B cell (primary cell): ENCODE data around the gene ANKS1B. TPM values are rescaled to one million over a fixed set of nuclear protein-coding genes. Genes with fewer than 3 reads are reported as not detected.

Experiments used
- ATAC-seq: fragments of 200-7000 bp; cut with Tn5 transposase; one replicate; pipeline ENCODE4 v1.10.0; 2021; ENCODE audit warnings: low read depth, mild to moderate bottlenecking, moderate number of reproducible peaks, moderate library complexity
- CTCF ChIA-PET: fragments of 350-600 bp; sonication (Branson Sonifier 250); formaldehyde crosslinking; loops from one replicate; lab custom pipeline; 2021; ENCODE audit warnings: antibody characterized with exemption, inconsistent platforms; lab: Charles Lee
- POLR2A ChIA-PET: fragments of 350-600 bp; sonication (Branson Sonifier 250); formaldehyde crosslinking; loops from one replicate; lab custom pipeline; 2021; ENCODE audit warnings: antibody characterized with exemption; lab: Charles Lee
- DNase-seq: peaks from one replicate; pipeline ENCODE4 v3.0.0; 2013
- H2AFZ ChIP-seq: 2 replicates; pipeline ENCODE4 v1.6.1; 2012; ENCODE audit warnings: mild to moderate bottlenecking, low read depth, low read length; ENCODE audit not compliant: insufficient read depth, poor library complexity, severe bottlenecking
- H3K27ac ChIP-seq, 2 donors: 1 replicate in 1 of 2; 2 replicates in 1 of 2; pipeline ENCODE4 v1.5.1; 2012 to 2013; ENCODE audit warnings: low read length in 2 of 2, mild to moderate bottlenecking in 2 of 2, moderate library complexity in 1 of 2
- H3K27me3 ChIP-seq, 4 experiments: fragments of 200-600 bp in 1 of 4; sonication (generic) in 1 of 4; replicated peaks in 1 of 4; 1 replicate in 2 of 4; 2 replicates in 2 of 4; pipeline versions ENCODE4 v1.6.1 to v1.7.0; 2013 to 2016; ENCODE audit warnings: low read length in 3 of 4, mild to moderate bottlenecking in 2 of 4, mixed read lengths in 1 of 4, moderate library complexity in 1 of 4; ENCODE audit not compliant: insufficient read depth in 4 of 4, control insufficient read depth in 3 of 4; ENCODE audit errors: control extremely low read depth in 1 of 4
- H3K36me3 ChIP-seq, 2 experiments: replicated peaks in 1 of 2; 1 replicate in 1 of 2; 2 replicates in 1 of 2; pipeline versions ENCODE4 v1.6.1 to v1.7.1; 2013; ENCODE audit warnings: low read length in 1 of 2; ENCODE audit not compliant: insufficient read depth in 2 of 2, control insufficient read depth in 1 of 2; ENCODE audit errors: control extremely low read depth in 1 of 2, extremely low read depth in 1 of 2
- H3K4me1 ChIP-seq, 2 donors: fragments of 200-600 bp in 1 of 2; sonication (generic) in 1 of 2; 1 replicate in 1 of 2; 2 replicates in 1 of 2; pipeline versions ENCODE4 v1.5.1 to v1.6.1; 2013 to 2017; ENCODE audit warnings: low read length in 2 of 2; ENCODE audit not compliant: control insufficient read depth in 2 of 2, insufficient read depth in 2 of 2
- H3K4me2 ChIP-seq: replicated peaks from 2 replicates; pipeline ENCODE3; 2012; ENCODE audit warnings: mild to moderate bottlenecking, low read depth, low read length; ENCODE audit not compliant: poor library complexity, severe bottlenecking
- H3K4me3 ChIP-seq, 5 experiments: fragments of 200-600 bp in 1 of 5; sonication (generic) in 1 of 5; 1 replicate in 3 of 5; 2 replicates in 2 of 5; pipeline versions ENCODE4 v1.5.1 to v1.7.0; 2011 to 2016; ENCODE audit warnings: low read length in 4 of 5, mild to moderate bottlenecking in 4 of 5, low read depth in 2 of 5, control low read depth in 1 of 5, moderate library complexity in 1 of 5; ENCODE audit not compliant: insufficient read depth in 1 of 5; ENCODE audit errors: control extremely low read depth in 1 of 5, extremely low read depth in 1 of 5
- H3K79me2 ChIP-seq: fragments of 200-600 bp; sonication (generic); one replicate; pipeline ENCODE4 v1.6.0; 2016; ENCODE audit warnings: low read length; ENCODE audit not compliant: control insufficient read depth, insufficient read depth
- H3K9ac ChIP-seq: fragments of 200-600 bp; sonication (generic); 2 replicates; pipeline ENCODE4 v1.6.1; 2017; ENCODE audit warnings: mild to moderate bottlenecking, low read length, moderate library complexity
- H3K9me3 ChIP-seq, 3 donors: one replicate each; pipeline versions ENCODE4 v1.6.1 to v1.7.1; 2013; ENCODE audit warnings: low read length in 2 of 3; ENCODE audit not compliant: control insufficient read depth in 2 of 3, insufficient read depth in 1 of 3; ENCODE audit errors: control extremely low read depth in 1 of 3
- H4K20me1 ChIP-seq: 2 replicates; pipeline ENCODE4 v1.6.0; 2012; ENCODE audit warnings: mild to moderate bottlenecking, low read length; ENCODE audit not compliant: insufficient read depth, control insufficient read depth, poor library complexity, severe bottlenecking
- H3K27ac Mint-ChIP-seq: one replicate; pipeline ENCODE4 v1.8.0; 2021; ENCODE audit warnings: mixed read lengths
- H3K27me3 Mint-ChIP-seq: one replicate; pipeline ENCODE4 v1.8.0; 2021; ENCODE audit warnings: mixed read lengths
- H3K4me1 Mint-ChIP-seq: one replicate; pipeline ENCODE4 v1.8.0; 2021; ENCODE audit warnings: mixed read lengths
- H3K4me3 Mint-ChIP-seq: one replicate; pipeline ENCODE4 v1.8.0; 2021; ENCODE audit warnings: mixed read lengths
- H3K9me3 Mint-ChIP-seq: one replicate; pipeline ENCODE4 v1.8.0; 2022; ENCODE audit warnings: mixed read lengths; ENCODE audit not compliant: insufficient read depth
- CTCF ChIP-seq: fragments of 200-600 bp; IDR thresholded peaks from one replicate; pipeline ENCODE4 v1.8.0; 2022; ENCODE audit warnings: antibody characterized with exemption, mild to moderate bottlenecking
- EZH2 ChIP-seq: IDR thresholded peaks from 2 replicates; pipeline ENCODE4 v1.6.1; 2012; ENCODE audit warnings: borderline replicate concordance, low read depth, mild to moderate bottlenecking, moderate library complexity, low read length; ENCODE audit not compliant: insufficient read depth, poor library complexity, severe bottlenecking
- WGBS: methylation state at CpG from one replicate; pipeline ENCODE4 v1.1.5; 2013; ENCODE audit warnings: missing lambda C conversion rate; ENCODE audit not compliant: insufficient coverage; 5-methylcytosine and 5-hydroxymethylcytosine counted together
- intact Hi-C: fragments of 100-400 bp; cut with micrococcal nuclease; formaldehyde crosslinking; loops from one replicate; pipeline ENCODE4 v1.10.0; 2022
- polyA plus RNA-seq: library from polyadenylated mRNA; depleted of rRNA; stranded (reverse); fragments of >200 nt; gene quantifications from 2 replicates; pipeline ENCODE4 v1.2.3, GENCODE V29; 2012
- total RNA-seq, 2 donors: library from RNA; stranded (reverse); fragments of 120-200 nt in 1 of 2; gene quantifications; 1 replicate in 1 of 2; 2 replicates in 1 of 2; pipeline versions ENCODE4 v1.2.3 to v1.2.4, GENCODE V29; 2013 to 2022

The ANKS1B gene
- total and polyA plus RNA-seq, 2 donors (not counting 1 experiment from before 2014, with no cell fraction given) = not detected

- no peak overlapping the region for H3K4me2 ChIP-seq
Observed at GRCh38 chr12:99387661-99388060, 597.1 kb downstream of the ANKS1B start.

GRCh38 chr12:99386907-99387306 is 597.8 kb downstream of the ANKS1B start:
- H3K27ac ChIP-seq = no peak overlapping the region
- TF ChIP-seq EZH2 = no peak
- no peak for TF ChIP-seq CTCF
- WGBS = 60% methylated on average over 1 of the region's 2 CpGs
- H3K27me3 ChIP-seq = no peaks in the 10 kb centered on the region
- ChIA-PET POLR2A (no interaction called here), CTCF (no interaction called here)
- no peaks in the 10 kb centered on the region for H3K79me2 ChIP-seq
- no peak overlapping the region for H3K4me2 ChIP-seq
- intact Hi-C loops = no loop called here
- no peaks in the 10 kb centered on the region for H3K4me1 ChIP-seq
- ATAC-seq (no peak), DNase-seq (no peak)
- H3K4me3 ChIP-seq = no peak overlapping the region
- H3K36me3 ChIP-seq = no peaks in the 10 kb centered on the region
- peaks cover 0 to 8% (median 0%) of the 10 kb centered on the region in 3 donors for H3K9me3 ChIP-seq
- H4K20me1 ChIP-seq = no peaks in the 10 kb centered on the region
- no peak overlapping the region for H2AFZ ChIP-seq
- Mint-ChIP-seq H3K9me3 (no peaks in the 10 kb centered on the region), H3K4me1 (no peaks in the 10 kb centered on the region), H3K27me3 (no peaks in the 10 kb centered on the region), H3K27ac (no peak overlapping the region), H3K4me3 (no peak overlapping the region)
- H3K9ac ChIP-seq = no peak overlapping the region

More at GRCh38 chr12:99387661-99388060, 597.1 kb downstream of the ANKS1B start:
- Mint-ChIP-seq H3K9me3 (no peaks in the 10 kb centered on the region), H3K27ac (no peak overlapping the region), H3K4me1 (no peaks in the 10 kb centered on the region), H3K27me3 (no peaks in the 10 kb centered on the region), H3K4me3 (no peak overlapping the region)
- no peak overlapping the region for H2AFZ ChIP-seq
- ChIA-PET POLR2A (no interaction called here), CTCF (no interaction called here)
- H3K9ac ChIP-seq = no peak overlapping the region
- no peaks in the 10 kb centered on the region for H4K20me1 ChIP-seq
- TF ChIP-seq CTCF (no peak), EZH2 (no peak)
- WGBS = 94% methylated on average over 3 of the region's 4 CpGs
- no peak for ATAC-seq
- H3K4me1 ChIP-seq = no peaks in the 10 kb centered on the region
- peaks cover 0 to 8% (median 0%) of the 10 kb centered on the region in 3 donors for H3K9me3 ChIP-seq
- H3K36me3 ChIP-seq = no peaks in the 10 kb centered on the region
- no peaks in the 10 kb centered on the region for H3K79me2 ChIP-seq
- H3K4me3 ChIP-seq = no peak overlapping the region
- H3K27ac ChIP-seq = no peak overlapping the region
- no peak for DNase-seq
- H3K27me3 ChIP-seq = no peaks in the 10 kb centered on the region
- intact Hi-C loops = no loop called here
